GM18499 (cell line): ENCODE results near the gene MIB2.

Experiments used
- ATAC-seq: cut with Tn5 transposase; IDR thresholded peaks from one replicate; pipeline ENCODE4 v1.9.1; 2021; ENCODE audit warnings: moderate number of reproducible peaks; ENCODE audit not compliant: insufficient read depth, unreplicated experiment

MIB2 gene

GRCh38 chr1:1597275-1597930 is 17.9 kb upstream of the MIB2 start:
- no peak for ATAC-seq

- ATAC-seq: no peak
These were observed 17.1 kb upstream of the MIB2 start for GRCh38 chr1:1598051-1598719.

GRCh38 chr1:1598720-1599029 is 16.6 kb upstream of the MIB2 start:
- ATAC-seq: no peak

- ATAC-seq: no peak
These were observed 16.0 kb upstream of the MIB2 start for GRCh38 chr1:1599030-1599934.

- ATAC-seq: no peak
These were observed 15.1 kb upstream of the MIB2 start, which contains the start of gene FNDC10 for GRCh38 chr1:1599935-1600860. Gene FNDC10, minus strand, starts transcription at chr1:1600135. Its CDS starts 120 bp downstream, at chr1:1600015.

- ATAC-seq: no peak
These were observed 14.3 kb upstream of the MIB2 start for GRCh38 chr1:1600861-1601563.

- ATAC-seq: no peak
These were observed 13.6 kb upstream of the MIB2 start for GRCh38 chr1:1601564-1602303.

GRCh38 chr1:1602304-1602967 is 12.9 kb upstream of the MIB2 start:
- no peak for ATAC-seq

- no peak for ATAC-seq
These were observed 12.3 kb upstream of the MIB2 start for GRCh38 chr1:1602968-1603506.

- ATAC-seq: no peak
These were observed 11.5 kb upstream of the MIB2 start for GRCh38 chr1:1603671-1604373.

GRCh38 chr1:1604374-1605033 is 10.8 kb upstream of the MIB2 start:
- ATAC-seq: no peak

- no peak for ATAC-seq
These were observed 10.2 kb upstream of the MIB2 start for GRCh38 chr1:1605034-1605591.

- no peak for ATAC-seq
These were observed 9.6 kb upstream of the MIB2 start for GRCh38 chr1:1605724-1606123.

GRCh38 chr1:1606232-1606631 is 9.1 kb upstream of the MIB2 start:
- ATAC-seq: no peak

GRCh38 chr1:1609822-1610485 is 5.3 kb upstream of the MIB2 start:
- ATAC-seq: no peak

- ATAC-seq: no peak
These were observed 4.5 kb upstream of the MIB2 start for GRCh38 chr1:1610796-1611195.
